IMR-90 (cell line): Measurements from ENCODE around the gene ANKRD16. TPM values are rescaled to one million over a fixed set of nuclear protein-coding genes. Genes with fewer than 3 reads are reported as not detected.

Experiments
- ATAC-seq: fragments of 200-7000 bp; cut with Tn5 transposase; 2 replicates; pipeline ENCODE4 v1.9.1; 2020; ENCODE audit warnings: low read depth, mild to moderate bottlenecking, moderate library complexity
- BruUV-seq: library from RNA; stranded (reverse); fragments of 400-500 nt; replicated peaks from 2 replicates; lab custom pipeline; 2021; lab: Mats Ljungman, UMichigan
- CTCF ChIA-PET: fragments of 300-600 bp; formaldehyde crosslinking; extraction: SDS; loops from one replicate; lab custom pipeline; 2021; ENCODE audit warnings: antibody characterized with exemption; lab: Yijun Ruan, JAX
- POLR2A ChIA-PET: fragments of 300-600 bp; sonication (Branson Sonifier 250); formaldehyde crosslinking; loops from one replicate; lab custom pipeline; 2022; ENCODE audit warnings: antibody characterized with exemption; ENCODE audit not compliant: unreplicated experiment; lab: Charles Lee
- DNase-seq: peaks from one replicate; pipeline ENCODE4 v3.0.0; 2013
- H2AFZ ChIP-seq: replicated peaks from 2 replicates; pipeline ENCODE3; 2013; ENCODE audit warnings: low read length, mild to moderate bottlenecking; ENCODE audit not compliant: poor library complexity
- H2AK5ac ChIP-seq: 2 replicates; pipeline ENCODE4 v1.6.1; 2013; ENCODE audit warnings: low read depth, low read length, inconsistent platforms
- H2AK9ac ChIP-seq: replicated peaks from 2 replicates; pipeline ENCODE3; 2013; ENCODE audit warnings: mild to moderate bottlenecking, low read depth, low read length, moderate library complexity; ENCODE audit not compliant: poor library complexity
- H2BK120ac ChIP-seq: 2 replicates; pipeline ENCODE4 v1.6.1; 2013; ENCODE audit warnings: low read depth, low read length, inconsistent platforms
- H2BK15ac ChIP-seq: 3 replicates; pipeline ENCODE4 v1.6.1; 2013; ENCODE audit warnings: low read depth, low read length, inconsistent platforms
- H2BK20ac ChIP-seq: 2 replicates; pipeline ENCODE4 v1.6.1; 2013; ENCODE audit warnings: low read depth, mild to moderate bottlenecking, inconsistent platforms, low read length, moderate library complexity
- H2BK5ac ChIP-seq: 2 replicates; pipeline ENCODE4 v1.6.1; 2013; ENCODE audit warnings: mild to moderate bottlenecking, low read depth, low read length, inconsistent platforms; ENCODE audit not compliant: poor library complexity, severe bottlenecking
- H3K14ac ChIP-seq: replicated peaks from 2 replicates; pipeline ENCODE4 v1.6.1; 2013; ENCODE audit warnings: low read depth, low read length, inconsistent platforms
- H3K18ac ChIP-seq: 2 replicates; pipeline ENCODE4 v1.6.1; 2013; ENCODE audit warnings: low read depth, low read length, control low read depth
- H3K23ac ChIP-seq: 2 replicates; pipeline ENCODE4 v1.6.1; 2013; ENCODE audit warnings: low read depth, low read length, inconsistent platforms
- H3K27ac ChIP-seq: 2 replicates; pipeline ENCODE4 v1.5.1; 2013; ENCODE audit warnings: mild to moderate bottlenecking, control low read depth, low read length; ENCODE audit not compliant: insufficient read depth
- H3K27me3 ChIP-seq: 2 replicates; pipeline ENCODE4 v1.6.1; 2013; ENCODE audit warnings: low read length; ENCODE audit not compliant: control insufficient read depth, insufficient read depth
- H3K36me3 ChIP-seq: 2 replicates; pipeline ENCODE4 v1.6.1; 2013; ENCODE audit warnings: low read length, mixed read lengths; ENCODE audit not compliant: control insufficient read depth, insufficient read depth
- H3K4ac ChIP-seq: 2 replicates; pipeline ENCODE4 v1.6.1; 2013; ENCODE audit warnings: low read depth, low read length, inconsistent platforms
- H3K4me1 ChIP-seq: 2 replicates; pipeline ENCODE4 v1.6.1; 2013; ENCODE audit warnings: low read length, mixed read lengths; ENCODE audit not compliant: control insufficient read depth, insufficient read depth
- H3K4me2 ChIP-seq: 2 replicates; pipeline ENCODE4 v1.6.1; 2013; ENCODE audit warnings: low read depth, mild to moderate bottlenecking, control low read depth, low read length, moderate library complexity
- H3K4me3 ChIP-seq: 2 replicates; pipeline ENCODE4 v1.5.1; 2013; ENCODE audit warnings: low read depth, mild to moderate bottlenecking, control low read depth, low read length, moderate library complexity; ENCODE audit not compliant: insufficient read depth
- H3K56ac ChIP-seq: 2 replicates; pipeline ENCODE4 v1.6.1; 2013; ENCODE audit warnings: low read length, inconsistent platforms; ENCODE audit not compliant: insufficient read depth; ENCODE audit errors: extremely low read depth
- H3K79me1 ChIP-seq, 2 experiments: 2 replicates each; pipeline ENCODE4 v1.6.1; 2013; ENCODE audit warnings: low read length in 2 of 2, inconsistent platforms in 1 of 2, low read depth in 1 of 2
- H3K9ac ChIP-seq: 2 replicates; pipeline ENCODE4 v1.6.1; 2013; ENCODE audit warnings: low read depth, low read length, control low read depth
- H3K9me1 ChIP-seq: 2 replicates; pipeline ENCODE4 v1.6.1; 2013; ENCODE audit warnings: low read length, inconsistent platforms; ENCODE audit not compliant: insufficient read depth
- H3K9me3 ChIP-seq: 2 replicates; pipeline ENCODE4 v1.6.1; 2013; ENCODE audit warnings: low read length; ENCODE audit not compliant: control insufficient read depth, insufficient read depth
- H4K20me1 ChIP-seq: 2 replicates; pipeline ENCODE4 v1.6.1; 2013; ENCODE audit warnings: low read length, inconsistent platforms; ENCODE audit not compliant: insufficient read depth
- H4K5ac ChIP-seq: 2 replicates; pipeline ENCODE4 v1.6.1; 2013; ENCODE audit warnings: mild to moderate bottlenecking, low read depth, low read length, control low read depth
- H4K8ac ChIP-seq, 2 experiments: 2 replicates each; pipeline ENCODE4 v1.6.1; 2013; ENCODE audit warnings: low read depth in 2 of 2, low read length in 2 of 2, control low read depth in 1 of 2, inconsistent platforms in 1 of 2
- H4K91ac ChIP-seq: 2 replicates; pipeline ENCODE4 v1.6.1; 2013; ENCODE audit warnings: low read depth, low read length, inconsistent platforms; ENCODE audit not compliant: insufficient read depth
- FOS ChIP-seq: fragments of 150-350 bp; IDR thresholded peaks from 2 replicates; pipeline ENCODE4 v1.6.1; 2016; ENCODE audit warnings: low read depth, low read length
- MAZ ChIP-seq: IDR thresholded peaks from 2 replicates; pipeline ENCODE4 v1.6.1; 2012; ENCODE audit warnings: low read depth, mild to moderate bottlenecking, low read length, improper control_type of control experiment, moderate library complexity, borderline replicate concordance
- MXI1 ChIP-seq: IDR thresholded peaks from 2 replicates; pipeline ENCODE4 v1.6.1; 2012; ENCODE audit warnings: low read depth, mild to moderate bottlenecking, low read length, moderate library complexity, borderline replicate concordance
- WGBS, 2 experiments: methylation state at CpG; one replicate each; pipeline versions ENCODE4 v1.1.5 to v1.1.7; 2013; ENCODE audit warnings: missing lambda C conversion rate in 2 of 2; ENCODE audit not compliant: insufficient read length in 1 of 2; ENCODE audit errors: extremely low coverage in 2 of 2; 5-methylcytosine and 5-hydroxymethylcytosine counted together
- dilution Hi-C: fragments of 300-500 bp; cut with HindIII; formaldehyde crosslinking; loops from one replicate; pipeline ENCODE4 v1.14.3; 2018; ENCODE audit warnings: low sequenced_read_pairs; ENCODE audit not compliant: unreplicated experiment
- in situ Hi-C: fragments of 300-500 bp; cut with MboI; formaldehyde crosslinking; loops from 3 replicates; pipeline ENCODE4 v1.14.3; 2019; ENCODE audit warnings: low sequenced_read_pairs, inconsistent platforms, mixed read lengths
- intact Hi-C: fragments of 100-400 bp; cut with micrococcal nuclease; formaldehyde crosslinking; loops from 2 replicates; pipeline ENCODE4 v1.10.0; 2022
- polyA plus RNA-seq, 3 experiments: library from polyadenylated mRNA; depleted of rRNA; stranded (reverse); fragments of >200 nt; gene quantifications; 2 replicates each; pipeline ENCODE4 v1.2.3, GENCODE V29; 2012; ENCODE audit warnings: low replicate concordance in 1 of 3
- total RNA-seq: library from RNA; depleted of rRNA; stranded (reverse); fragments of >200 nt; gene quantifications from 2 replicates; pipeline ENCODE4 v1.2.3, GENCODE V29; 2012
- TF ChIP-seq, protein P1 (sequence below): fragments of 150-350 bp; IDR thresholded peaks from 2 replicates; pipeline ENCODE4 v1.6.1; 2016; ENCODE audit warnings: low read depth, mild to moderate bottlenecking, low read length, moderate library complexity, borderline replicate concordance

Gene ANKRD16
- total and polyA plus RNA-seq, 2 of the 4 experiments (the other 2 are of a cell fraction), result 5.1 to 5.7 TPM

DNA sequence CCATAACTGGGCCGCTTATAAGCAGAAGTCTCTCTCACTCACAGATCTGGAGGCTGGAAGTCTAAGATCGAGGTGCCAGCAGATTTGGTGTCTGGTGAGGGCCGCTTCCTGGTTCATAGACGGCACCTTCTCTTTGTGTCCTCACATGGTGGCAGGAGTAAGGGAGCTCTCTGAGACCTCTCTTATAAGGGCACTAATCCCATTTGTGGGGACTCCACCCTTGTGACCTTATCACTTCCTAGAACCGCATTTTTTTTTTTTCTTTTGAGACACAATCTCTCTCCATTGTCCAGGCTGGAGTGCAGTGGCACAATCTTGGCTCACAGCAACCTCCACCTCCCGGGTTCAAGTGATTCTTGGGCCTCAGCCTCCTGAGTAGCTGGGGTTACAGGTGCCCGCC lies 8.5 kb upstream of the ANKRD16 start:
- ATAC-seq (no peak), DNase-seq (no peak)
- WGBS, 2 experiments, result no CpG with 5 or more reads among the region's 7 CpGs
- H3K36me3 ChIP-seq, result peaks cover 27% of the 10 kb centered on the region
- no peak overlapping the region for H2BK15ac ChIP-seq
- H3K4me2 ChIP-seq, result no peak overlapping the region
- no peak overlapping the region for H4K8ac ChIP-seq
- H4K91ac ChIP-seq, result no peak overlapping the region
- TF ChIP-seq MXI1 (no peak), FOS (no peak), MAZ (no peak)
- TF ChIP-seq, protein P1, sequence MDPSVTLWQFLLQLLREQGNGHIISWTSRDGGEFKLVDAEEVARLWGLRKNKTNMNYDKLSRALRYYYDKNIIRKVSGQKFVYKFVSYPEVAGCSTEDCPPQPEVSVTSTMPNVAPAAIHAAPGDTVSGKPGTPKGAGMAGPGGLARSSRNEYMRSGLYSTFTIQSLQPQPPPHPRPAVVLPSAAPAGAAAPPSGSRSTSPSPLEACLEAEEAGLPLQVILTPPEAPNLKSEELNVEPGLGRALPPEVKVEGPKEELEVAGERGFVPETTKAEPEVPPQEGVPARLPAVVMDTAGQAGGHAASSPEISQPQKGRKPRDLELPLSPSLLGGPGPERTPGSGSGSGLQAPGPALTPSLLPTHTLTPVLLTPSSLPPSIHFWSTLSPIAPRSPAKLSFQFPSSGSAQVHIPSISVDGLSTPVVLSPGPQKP, result no peak
- H3K23ac ChIP-seq, result no peak overlapping the region
- no peak overlapping the region for H2AK9ac ChIP-seq
- H3K79me1 ChIP-seq, result peaks cover 51 to 80% of the 10 kb centered on the region in 2 experiments
- H3K27me3 ChIP-seq, result no peaks in the 10 kb centered on the region
- H4K5ac ChIP-seq, result no peak overlapping the region
- H2BK20ac ChIP-seq, result no peak overlapping the region
- no TSS peak for BruUV-seq
- H3K14ac ChIP-seq, result no peak overlapping the region
- no peak overlapping the region for H3K4me3 ChIP-seq
- no peak overlapping the region for H3K18ac ChIP-seq
- no peak overlapping the region for H3K27ac ChIP-seq
- no peaks in the 10 kb centered on the region for H3K4me1 ChIP-seq
- POLR2A ChIA-PET, result no interaction called here
- dilution Hi-C loops, result no loop called here
- H2AFZ ChIP-seq, result no peak overlapping the region
- in situ Hi-C loops, result no loop called here
- H3K56ac ChIP-seq, result no peak overlapping the region
- H2AK5ac ChIP-seq, result no peak overlapping the region
- intact Hi-C loops, result no loop called here
- H2BK5ac ChIP-seq, result no peak overlapping the region
- H3K9me1 ChIP-seq, result peaks cover 10% of the 10 kb centered on the region
- peaks cover 4% of the 10 kb centered on the region for H3K9me3 ChIP-seq
- H4K20me1 ChIP-seq, result peaks cover 39% of the 10 kb centered on the region
- H3K4ac ChIP-seq, result no peak overlapping the region
- H2BK120ac ChIP-seq, result no peak overlapping the region
- CTCF ChIA-PET, result no interaction called here
- H3K9ac ChIP-seq, result no peak overlapping the region
